ENCODE data around the gene PDIK1L. TPM values are rescaled to one million over a fixed set of nuclear protein-coding genes. Genes with fewer than 3 reads are reported as not detected.

Gene PDIK1L
- polyA plus RNA-seq, 3 donors, result 1.2 to 2.5 (median 2.3) TPM

DNA sequence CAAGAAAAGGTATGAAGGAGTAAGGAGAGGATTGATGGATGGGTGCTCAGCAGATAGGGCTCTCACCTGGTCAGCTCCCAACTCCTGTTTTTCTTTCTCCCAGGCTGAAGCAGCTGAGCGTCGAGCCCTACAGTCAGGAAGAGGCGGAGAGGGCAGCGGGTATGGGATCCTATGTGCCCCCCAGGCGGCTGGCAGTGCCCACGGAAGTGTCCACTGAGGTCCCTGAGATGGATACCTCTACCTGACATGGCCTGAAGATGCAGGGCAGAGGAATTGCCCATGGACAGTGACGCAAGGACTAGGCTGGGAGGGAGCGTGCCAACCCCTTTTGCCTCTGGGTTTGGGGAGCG lies 58.8 kb downstream of the PDIK1L start:
- Mint-ChIP-seq H3K36me3 (peaks cover 0 to 3% of the 10 kb centered on the region in 2 donors), H3K9me3 (peaks cover 0 to 2% (median 0%) of the 10 kb centered on the region in 7 donors), H3K4me3 (peak overlapping the region; percentile 89 to 90), H3K27ac (peak overlapping the region in 6 of 7 donors; percentile 70 to 94 (median 86)), H3K4me1 (peaks cover 13% of the 10 kb centered on the region), H3K27me3 (ENCODE audit: low read depth in 3 of 3) (peaks cover 5 to 8% (median 7%) of the 10 kb centered on the region in 3 donors)
- H2AFZ ChIP-seq (ENCODE audit: insufficient read depth, low read depth, low read length, poor library complexity, severe bottlenecking), result peak overlapping the region; percentile 99
- peaks cover 12% of the 10 kb centered on the region for H3K79me2 ChIP-seq (ENCODE audit: insufficient read depth, low read length)
- DNase-seq, result no peak
- H3K9ac ChIP-seq (ENCODE audit: insufficient read depth, low read length, poor library complexity, severe bottlenecking), result peak overlapping the region; percentile 81
- no peaks in the 10 kb centered on the region for H3K9me3 ChIP-seq (replicated peaks in 1 of 2; ENCODE audit: control insufficient read depth in 1 of 2, insufficient read depth in 1 of 2, low read length in 2 of 2)
- no peaks in the 10 kb centered on the region for H3K36me3 ChIP-seq (replicated peaks in 1 of 2; ENCODE audit: control insufficient read depth in 1 of 2, insufficient read depth in 2 of 2, low read length in 2 of 2)
- intact Hi-C loops (cut with micrococcal nuclease), result no loop called here
- peak overlapping the region; percentile 95 for H3K4me2 ChIP-seq (replicated peaks; ENCODE audit: extremely low read depth, low read length, poor library complexity, severe bottlenecking)
- peaks cover 0 to 2% of the 10 kb centered on the region in 2 donors for H3K27me3 ChIP-seq (ENCODE audit: control insufficient read depth in 2 of 2, insufficient read depth in 2 of 2, low read length in 2 of 2)
- peak overlapping the region in 1 of 2 donors; percentile 81 for H3K27ac ChIP-seq (ENCODE audit: low read depth in 1 of 2, low read length in 2 of 2)
- 69% methylated on average over 8 of the region's 9 CpGs for WGBS (ENCODE audit: insufficient coverage)
- TF ChIP-seq, protein P1, sequence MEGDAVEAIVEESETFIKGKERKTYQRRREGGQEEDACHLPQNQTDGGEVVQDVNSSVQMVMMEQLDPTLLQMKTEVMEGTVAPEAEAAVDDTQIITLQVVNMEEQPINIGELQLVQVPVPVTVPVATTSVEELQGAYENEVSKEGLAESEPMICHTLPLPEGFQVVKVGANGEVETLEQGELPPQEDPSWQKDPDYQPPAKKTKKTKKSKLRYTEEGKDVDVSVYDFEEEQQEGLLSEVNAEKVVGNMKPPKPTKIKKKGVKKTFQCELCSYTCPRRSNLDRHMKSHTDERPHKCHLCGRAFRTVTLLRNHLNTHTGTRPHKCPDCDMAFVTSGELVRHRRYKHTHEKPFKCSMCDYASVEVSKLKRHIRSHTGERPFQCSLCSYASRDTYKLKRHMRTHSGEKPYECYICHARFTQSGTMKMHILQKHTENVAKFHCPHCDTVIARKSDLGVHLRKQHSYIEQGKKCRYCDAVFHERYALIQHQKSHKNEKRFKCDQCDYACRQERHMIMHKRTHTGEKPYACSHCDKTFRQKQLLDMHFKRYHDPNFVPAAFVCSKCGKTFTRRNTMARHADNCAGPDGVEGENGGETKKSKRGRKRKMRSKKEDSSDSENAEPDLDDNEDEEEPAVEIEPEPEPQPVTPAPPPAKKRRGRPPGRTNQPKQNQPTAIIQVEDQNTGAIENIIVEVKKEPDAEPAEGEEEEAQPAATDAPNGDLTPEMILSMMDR (IDR thresholded peaks at IDR 0.05), result no peak
- peaks cover 14 to 19% of the 10 kb centered on the region in 2 donors for H3K4me1 ChIP-seq (ENCODE audit: control insufficient read depth in 1 of 2, insufficient read depth in 2 of 2, low read length in 2 of 2)
- peak overlapping the region; percentile 59 to 93 (median 68) for H3K4me3 ChIP-seq (replicated peaks in 1 of 3; ENCODE audit: low read depth in 2 of 3, low read length in 3 of 3)
- H4K20me1 ChIP-seq (ENCODE audit: insufficient read depth, low read length), result no peaks in the 10 kb centered on the region

DNA sequence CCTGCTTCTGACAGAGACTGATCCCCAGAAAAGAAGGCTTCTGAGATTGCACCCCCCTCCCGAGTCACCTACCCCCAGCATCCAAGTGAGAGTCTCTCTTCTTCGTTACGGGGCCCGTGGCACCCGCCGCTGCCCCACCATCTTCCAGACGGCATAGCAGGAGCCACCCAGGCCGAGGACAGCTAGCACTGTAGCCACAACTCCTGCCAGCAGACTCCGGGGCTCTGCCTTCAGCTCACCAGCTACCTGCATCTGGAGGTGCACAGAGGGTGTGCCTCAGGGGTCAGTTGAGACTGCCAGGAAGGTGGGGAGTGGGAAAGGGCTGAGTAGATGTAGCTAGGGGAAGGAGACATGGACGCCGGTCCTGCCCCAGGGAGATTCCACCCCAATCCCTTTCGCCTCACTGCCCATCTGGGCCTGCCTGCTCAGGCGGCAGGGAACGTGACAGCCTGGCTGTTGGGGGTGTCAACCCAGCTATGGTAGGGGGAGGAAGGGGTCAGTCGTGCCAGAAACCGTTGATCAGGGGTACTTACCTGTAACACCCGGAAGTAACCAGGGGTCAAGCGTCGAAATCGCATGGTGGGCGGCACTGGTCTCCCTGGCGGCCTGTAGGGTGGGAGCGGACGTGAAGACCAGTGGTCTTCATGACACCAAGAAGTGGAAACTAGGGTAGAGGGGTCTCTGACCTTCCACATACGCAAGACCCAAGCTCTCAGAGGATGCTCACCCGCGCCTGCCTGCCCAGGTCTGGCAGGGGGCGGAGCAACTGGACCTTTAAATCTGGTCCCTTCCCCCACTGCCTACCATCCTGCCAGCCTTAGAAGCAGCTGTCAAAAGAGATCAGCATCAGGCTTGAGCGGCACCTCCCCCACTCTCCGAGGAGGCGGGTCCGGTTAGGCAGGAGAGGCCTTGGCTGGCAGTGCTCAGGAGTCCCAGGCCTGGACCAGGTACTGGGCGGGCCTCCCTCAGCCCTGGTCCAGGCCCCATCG lies 59.8 kb downstream of the PDIK1L start, which contains the start of gene ZNF593OS:
Gene ZNF593OS, minus strand, starts transcription at position 749 of the 989 bp plus-strand sequence. Its CDS starts 171 bp downstream, at position 578.
- peaks cover 0 to 3% of the 10 kb centered on the region in 2 donors for H3K36me3 Mint-ChIP-seq
- H3K4me3 Mint-ChIP-seq, result peak within 1 kb of the TSS; percentile 89 to 90
- no peak within 1 kb of the TSS for H3K9ac ChIP-seq (ENCODE audit: insufficient read depth, low read length, poor library complexity, severe bottlenecking)

More for the DNA sequence above, 59.8 kb downstream of the PDIK1L start, which contains the start of gene ZNF593OS:
- Histone ChIP-seq H3K4me1 (ENCODE audit: control insufficient read depth in 1 of 2, insufficient read depth in 2 of 2, low read length in 2 of 2) (peaks cover 14 to 19% of the 10 kb centered on the region in 2 donors), H3K9me3 (replicated peaks in 1 of 2; ENCODE audit: control insufficient read depth in 1 of 2, insufficient read depth in 1 of 2, low read length in 2 of 2) (no peaks in the 10 kb centered on the region), H3K4me2 (replicated peaks; ENCODE audit: extremely low read depth, low read length, poor library complexity, severe bottlenecking) (peak within 1 kb of the TSS; percentile 95), H3K79me2 (ENCODE audit: insufficient read depth, low read length) (peaks cover 12% of the 10 kb centered on the region), H3K36me3 (replicated peaks in 1 of 2; ENCODE audit: control insufficient read depth in 1 of 2, insufficient read depth in 2 of 2, low read length in 2 of 2) (no peaks in the 10 kb centered on the region), H3K27me3 (ENCODE audit: control insufficient read depth in 2 of 2, insufficient read depth in 2 of 2, low read length in 2 of 2) (no peaks in the 10 kb centered on the region), H2AFZ (ENCODE audit: insufficient read depth, low read depth, low read length, poor library complexity, severe bottlenecking) (peak within 1 kb of the TSS; percentile 99), H3K27ac (ENCODE audit: low read depth in 1 of 2, low read length in 2 of 2) (no peak within 1 kb of the TSS), H3K4me3 (replicated peaks in 1 of 3; ENCODE audit: low read depth in 2 of 3, low read length in 3 of 3) (peak within 1 kb of the TSS in 1 of 3 experiments; percentile 93), H4K20me1 (ENCODE audit: insufficient read depth, low read length) (no peaks in the 10 kb centered on the region)
- Mint-ChIP-seq H3K27ac (peak within 1 kb of the TSS in 3 of 7 donors; percentile 43 to 94 (median 82)), H3K4me1 (peaks cover 13% of the 10 kb centered on the region), H3K9me3 (peaks cover 0 to 2% (median 0%) of the 10 kb centered on the region in 7 donors), H3K27me3 (ENCODE audit: low read depth in 3 of 3) (peaks cover 0 to 5% (median 4%) of the 10 kb centered on the region in 3 donors)
- intact Hi-C loops (cut with micrococcal nuclease), result no loop called here
- 98% methylated on average over 22 of the region's 34 CpGs for WGBS (ENCODE audit: insufficient coverage)
- TF ChIP-seq, protein P1 (IDR thresholded peaks at IDR 0.05), result no peak
- DNase-seq, result no peak

All from CD14-positive monocyte (primary cell).